ENCODE results near the gene ARHGEF1. TPM values are rescaled to one million over a fixed set of nuclear protein-coding genes. Genes with fewer than 3 reads are reported as not detected.

The ARHGEF1 gene
- total and polyA plus RNA-seq, 11 donors: 22.8 to 89.2 (median 28.0) TPM

GRCh38 chr19:41924151-41925145 lies 41.5 kb downstream of the ARHGEF1 start:
- Histone ChIP-seq H3K4me1 (peaks cover 0 to 23% (median 15%) of the 10 kb centered on the region in 12 donors), H3K9me3 (no peaks in the 10 kb centered on the region), H3K27me3 (peaks cover 47 to 96% (median 83%) of the 10 kb centered on the region in 9 donors), H3K36me3 (no peaks in the 10 kb centered on the region), H3K4me3 (no peak overlapping the region), H3K27ac (no peak overlapping the region)
- WGBS, 4 donors: 37 to 47% (median 45%) methylated on average over 13 of the region's 13 CpGs
- TF ChIP-seq, protein P1, sequence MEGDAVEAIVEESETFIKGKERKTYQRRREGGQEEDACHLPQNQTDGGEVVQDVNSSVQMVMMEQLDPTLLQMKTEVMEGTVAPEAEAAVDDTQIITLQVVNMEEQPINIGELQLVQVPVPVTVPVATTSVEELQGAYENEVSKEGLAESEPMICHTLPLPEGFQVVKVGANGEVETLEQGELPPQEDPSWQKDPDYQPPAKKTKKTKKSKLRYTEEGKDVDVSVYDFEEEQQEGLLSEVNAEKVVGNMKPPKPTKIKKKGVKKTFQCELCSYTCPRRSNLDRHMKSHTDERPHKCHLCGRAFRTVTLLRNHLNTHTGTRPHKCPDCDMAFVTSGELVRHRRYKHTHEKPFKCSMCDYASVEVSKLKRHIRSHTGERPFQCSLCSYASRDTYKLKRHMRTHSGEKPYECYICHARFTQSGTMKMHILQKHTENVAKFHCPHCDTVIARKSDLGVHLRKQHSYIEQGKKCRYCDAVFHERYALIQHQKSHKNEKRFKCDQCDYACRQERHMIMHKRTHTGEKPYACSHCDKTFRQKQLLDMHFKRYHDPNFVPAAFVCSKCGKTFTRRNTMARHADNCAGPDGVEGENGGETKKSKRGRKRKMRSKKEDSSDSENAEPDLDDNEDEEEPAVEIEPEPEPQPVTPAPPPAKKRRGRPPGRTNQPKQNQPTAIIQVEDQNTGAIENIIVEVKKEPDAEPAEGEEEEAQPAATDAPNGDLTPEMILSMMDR (IDR thresholded peaks at IDR 0.05): no peak
- TF ChIP-seq POLR2A (IDR thresholded peaks at IDR 0.05): no peak
- intact Hi-C loops (cut with DNase I): loop anchor here in 1 of 10 donors (5.0 kb wide), 1 partner anchor 37 kb away; no protein-coding TSS in a partner anchor
- ATAC-seq: no peak
- no peak for DNase-seq

- ATAC-seq: no peak
- Histone ChIP-seq H3K4me3 (no peak overlapping the region), H3K36me3 (no peaks in the 10 kb centered on the region), H3K27ac (no peak overlapping the region), H3K4me1 (peaks cover 0 to 23% (median 15%) of the 10 kb centered on the region in 12 donors), H3K9me3 (no peaks in the 10 kb centered on the region), H3K27me3 (peaks cover 54 to 97% (median 92%) of the 10 kb centered on the region in 9 donors)
- no peak for DNase-seq
- TF ChIP-seq, protein P1 (IDR thresholded peaks at IDR 0.05): no peak
- TF ChIP-seq POLR2A (IDR thresholded peaks at IDR 0.05): no peak
- 43 to 59% (median 48%) methylated on average over 7 of the region's 7 CpGs for WGBS, 4 donors
- intact Hi-C loops (cut with DNase I): loop anchor here in 1 of 10 donors (5.0 kb wide), 1 partner anchor 38 kb away; no protein-coding TSS in a partner anchor
Observed at GRCh38 chr19:41925208-41926003, 42.4 kb downstream of the ARHGEF1 start.

DNA sequence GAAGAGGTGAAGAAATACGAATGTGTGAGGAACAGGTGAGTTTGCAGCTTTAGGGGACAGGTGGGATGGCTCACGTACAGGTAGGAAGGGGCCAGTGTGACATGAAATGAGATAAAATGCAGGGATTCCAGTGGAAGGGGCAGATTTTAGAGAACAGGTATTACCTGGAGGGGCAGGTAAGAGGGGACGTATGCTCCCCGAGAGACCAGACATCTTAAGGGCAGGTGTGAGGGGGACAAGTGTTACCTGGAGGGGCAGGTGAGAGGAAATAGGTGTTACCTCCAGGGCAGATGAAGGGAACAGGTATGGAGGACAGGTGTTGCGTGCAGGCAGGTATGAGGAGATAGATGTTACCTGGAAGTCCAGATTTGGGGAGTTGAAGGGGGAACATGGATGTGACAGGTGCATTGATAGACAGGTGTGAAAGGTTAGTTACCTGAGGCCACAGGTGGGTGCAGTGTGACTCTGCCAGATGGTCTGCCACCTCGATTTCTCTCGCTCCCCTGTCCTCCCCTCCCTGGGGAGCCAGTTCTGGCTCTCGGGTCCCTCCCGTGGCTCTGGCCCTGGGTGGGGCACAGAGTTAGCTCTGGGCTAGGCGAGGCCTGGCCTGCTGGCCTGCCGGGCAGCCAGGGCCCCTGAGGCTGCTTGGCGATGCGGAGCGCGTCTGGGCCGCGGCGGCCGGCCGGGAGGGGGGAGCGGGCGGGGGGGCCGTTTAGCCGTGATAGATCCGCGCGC lies 43.2 kb downstream of the ARHGEF1 start:
- no peak overlapping the region for H3K27ac ChIP-seq
- H3K4me1 ChIP-seq: peaks cover 0 to 23% (median 15%) of the 10 kb centered on the region in 12 donors
- TF ChIP-seq, protein P1 (IDR thresholded peaks at IDR 0.05): no peak
- no peak for TF ChIP-seq POLR2A (IDR thresholded peaks at IDR 0.05)
- 10 to 22% (median 18%) methylated on average over 21 to 27 of the region's 27 CpGs for WGBS, 4 donors
- H3K27me3 ChIP-seq: peaks cover 60 to 97% (median 93%) of the 10 kb centered on the region in 9 donors
- no peaks in the 10 kb centered on the region for H3K9me3 ChIP-seq
- intact Hi-C loops (cut with DNase I): loop anchor here in 1 of 10 donors (5.0 kb wide), 1 partner anchor 39 kb away; no protein-coding TSS in a partner anchor
- ATAC-seq: no peak
- no peak overlapping the region for H3K4me3 ChIP-seq
- H3K36me3 ChIP-seq: no peaks in the 10 kb centered on the region
- DNase-seq: no peak

Data from heart left ventricle (tissue), 16 donors.